Stimulated activated CD4-positive, alpha-beta T cell treated with anti-CD3 and anti-CD28 coated beads, TNF-alpha, amount 100 ng/mL, for 24 hours (primary cell): Measurements from ENCODE around the gene SIK3.

Source experiments
- DNase-seq, 3 experiments: peaks; one replicate each; pipeline ENCODE4 v3.0.0-alpha.2; 2020; ENCODE audit warnings: low read depth in 3 of 3

SIK3 gene

DNA sequence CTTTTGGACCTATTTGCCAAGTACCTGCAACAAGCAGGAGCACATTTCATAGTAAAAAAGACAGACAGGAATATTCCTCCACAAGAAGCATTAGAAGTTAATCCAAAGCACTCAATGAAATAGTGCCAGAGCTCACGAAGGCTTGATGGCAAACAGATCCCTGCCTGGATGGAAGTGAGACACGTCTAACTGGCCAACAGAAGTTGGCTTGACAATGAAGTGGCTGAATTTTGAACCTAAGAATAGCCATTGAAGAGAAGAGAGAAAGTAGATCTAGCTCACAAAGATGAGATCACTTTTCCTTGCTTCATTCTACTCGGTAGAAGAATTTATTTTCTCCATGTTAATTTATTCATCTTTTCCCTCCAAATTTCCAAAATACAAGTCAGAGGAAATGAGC is 230.2 kb downstream of the SIK3 start:
- no peak for DNase-seq

DNA sequence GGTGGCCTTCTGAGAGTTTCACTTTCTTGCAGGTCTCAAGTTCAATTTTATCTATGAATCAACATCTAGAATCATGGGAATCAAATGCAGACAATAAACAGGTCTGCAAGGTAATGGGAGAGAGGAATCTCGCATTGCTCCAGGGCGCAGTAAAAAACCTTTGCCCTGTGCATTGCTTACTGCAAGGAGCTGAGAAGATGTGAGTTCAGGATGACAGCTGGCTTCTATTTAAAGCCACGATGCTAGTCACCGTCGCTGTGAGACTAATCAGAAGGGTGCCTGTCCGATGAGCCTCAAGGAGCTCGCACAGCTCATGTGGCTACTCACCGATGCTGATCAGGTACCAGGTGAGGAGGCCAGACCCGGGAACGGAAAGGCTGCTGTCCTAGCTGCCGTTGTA is 230.6 kb downstream of the SIK3 start:
- no peak for DNase-seq

DNA sequence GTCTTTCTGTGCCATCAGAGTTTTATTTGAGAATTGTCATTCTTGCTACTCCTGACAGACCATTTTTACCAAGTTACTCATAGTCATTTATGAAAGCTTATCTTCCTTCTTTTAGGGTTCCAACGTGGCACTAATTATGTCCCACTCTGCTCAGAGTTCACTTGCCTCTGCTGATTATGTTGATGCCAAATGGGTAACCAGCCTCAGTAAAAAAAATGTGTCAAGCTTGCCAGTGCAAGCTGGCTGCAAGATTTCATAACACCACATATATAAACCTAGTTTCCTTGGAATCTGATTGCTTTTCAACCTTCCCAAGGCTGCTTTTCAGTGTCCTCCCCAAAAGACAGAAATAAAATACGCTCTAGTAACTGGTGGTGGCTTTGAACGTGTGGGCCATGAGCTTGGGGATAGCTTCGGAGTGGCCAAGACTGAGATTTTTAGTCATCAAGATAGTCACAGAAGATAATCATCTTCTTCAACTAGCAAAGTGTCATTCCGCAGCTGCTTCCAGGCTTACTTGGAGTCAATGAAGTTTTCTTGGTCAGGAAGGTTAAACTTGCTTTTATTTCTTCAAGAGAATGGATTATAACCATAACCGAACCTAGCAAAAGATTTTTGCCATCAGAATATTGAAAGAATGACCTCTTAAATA is 231.3 kb downstream of the SIK3 start:
- DNase-seq = no peak

DNA sequence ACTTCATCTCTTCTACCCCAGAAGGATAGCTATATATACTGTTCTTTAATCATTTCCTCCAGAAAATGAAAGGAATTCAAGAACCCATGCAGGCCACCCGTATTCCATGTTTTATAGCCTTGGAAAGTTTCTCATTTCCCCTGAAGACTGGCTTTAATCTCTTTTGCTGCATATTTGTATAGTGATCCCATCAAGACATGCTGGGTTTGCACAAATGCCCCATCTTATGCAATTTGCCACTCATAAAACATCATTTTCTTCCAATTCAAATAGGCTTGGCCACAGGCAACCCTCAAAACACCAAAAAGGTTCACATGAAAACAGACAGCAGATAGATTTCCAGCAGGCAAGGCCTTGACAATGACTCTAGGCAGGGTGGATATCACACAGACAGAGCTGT is 232.5 kb downstream of the SIK3 start:
- DNase-seq = no peak

DNA sequence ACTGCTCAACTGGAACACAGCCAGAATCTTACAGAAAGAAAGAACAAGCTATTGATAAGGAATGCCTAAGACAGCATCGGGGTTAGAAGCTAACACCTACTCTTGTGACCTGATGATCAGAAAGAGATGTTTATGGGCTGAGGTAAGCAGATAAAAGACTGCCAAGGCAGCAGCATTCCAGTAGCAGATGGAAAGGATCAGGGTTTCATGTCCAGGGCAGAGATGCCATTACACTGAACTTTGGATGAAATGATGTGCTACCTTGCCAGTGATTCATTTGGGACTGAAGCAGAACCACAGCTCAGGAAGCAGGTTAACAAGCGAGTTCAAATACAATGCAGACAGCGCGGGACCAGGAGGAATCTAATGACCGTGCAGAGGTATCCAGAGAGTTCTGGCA is 233.7 kb downstream of the SIK3 start:
- DNase-seq = no peak

DNA sequence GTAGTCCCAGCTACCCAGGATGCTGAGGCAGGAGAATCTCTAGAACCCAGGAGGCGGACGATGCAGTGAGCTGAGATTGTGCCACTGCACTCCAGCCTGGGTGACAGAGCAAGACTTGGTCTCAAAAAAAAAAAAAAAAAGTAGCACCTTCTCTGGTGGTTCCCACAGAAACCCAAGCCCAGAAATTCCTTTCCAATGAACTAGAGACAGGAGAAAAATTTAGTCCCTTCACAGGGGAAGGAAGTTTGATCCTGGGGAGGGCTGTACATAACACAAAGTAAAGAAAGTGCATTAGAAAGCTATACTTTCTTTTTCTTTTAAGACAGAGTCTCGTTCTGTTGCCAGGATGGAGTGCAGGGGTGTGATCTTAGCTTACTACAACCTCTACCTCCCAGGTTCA is 235.3 kb downstream of the SIK3 start:
- DNase-seq = no peak

DNA sequence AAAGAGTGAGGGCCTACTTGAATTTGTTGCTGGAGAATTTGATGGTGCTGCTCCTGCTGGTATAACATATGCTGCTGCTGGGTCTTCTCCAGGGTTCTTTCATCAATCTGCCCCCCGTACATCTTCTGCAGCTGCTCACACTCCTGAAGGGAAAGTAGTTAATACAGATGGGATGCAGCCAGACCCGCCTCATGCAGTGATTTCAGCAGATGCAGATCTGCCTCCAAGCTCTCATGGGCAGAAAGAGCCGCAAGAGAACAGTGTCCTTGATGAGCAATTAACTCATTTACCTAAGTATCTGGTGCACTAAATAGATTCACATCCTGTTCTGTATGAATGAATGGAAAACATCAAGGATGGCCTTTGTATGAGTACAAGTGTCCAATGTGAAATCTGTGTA is 236.0 kb downstream of the SIK3 start:
- no peak for DNase-seq

DNA sequence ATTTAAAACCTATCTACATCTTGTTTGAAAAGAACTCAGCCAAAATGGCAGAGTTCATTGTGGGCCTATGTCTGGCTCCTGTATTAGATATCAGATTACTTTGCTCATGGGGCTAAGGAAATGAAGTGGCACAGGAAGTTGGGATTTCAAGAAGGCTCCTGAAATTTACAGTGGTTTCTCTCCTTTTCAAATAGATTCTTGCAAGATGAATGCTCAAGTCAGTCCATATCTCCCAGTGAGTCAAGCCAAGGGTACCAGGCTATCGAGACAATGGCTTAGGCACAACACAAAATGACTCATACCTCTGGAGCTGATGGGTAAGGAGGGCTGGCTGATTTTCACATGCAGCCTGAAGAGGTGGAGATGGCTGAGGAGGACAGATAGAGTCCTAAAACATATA is 236.7 kb downstream of the SIK3 start:
- no peak for DNase-seq

DNA sequence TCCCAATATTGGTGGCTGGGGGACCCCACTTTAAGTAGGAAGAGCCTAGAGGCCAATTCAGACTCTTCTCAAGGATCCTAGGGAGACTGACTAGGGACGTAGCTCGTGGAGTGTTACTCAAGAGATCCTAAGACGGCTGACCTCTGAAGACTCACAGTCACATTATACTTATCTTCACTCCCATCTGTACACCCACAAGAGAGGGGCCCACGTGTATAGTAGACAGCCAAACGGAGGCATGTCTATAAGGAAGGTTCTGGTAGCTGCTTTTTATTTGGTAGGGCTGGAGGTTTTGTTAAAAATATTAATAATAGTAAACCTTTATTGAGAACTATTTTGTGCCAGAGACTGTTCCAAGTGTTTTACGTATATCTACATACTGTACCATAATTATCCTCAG is 237.9 kb downstream of the SIK3 start:
- DNase-seq = no peak

DNA sequence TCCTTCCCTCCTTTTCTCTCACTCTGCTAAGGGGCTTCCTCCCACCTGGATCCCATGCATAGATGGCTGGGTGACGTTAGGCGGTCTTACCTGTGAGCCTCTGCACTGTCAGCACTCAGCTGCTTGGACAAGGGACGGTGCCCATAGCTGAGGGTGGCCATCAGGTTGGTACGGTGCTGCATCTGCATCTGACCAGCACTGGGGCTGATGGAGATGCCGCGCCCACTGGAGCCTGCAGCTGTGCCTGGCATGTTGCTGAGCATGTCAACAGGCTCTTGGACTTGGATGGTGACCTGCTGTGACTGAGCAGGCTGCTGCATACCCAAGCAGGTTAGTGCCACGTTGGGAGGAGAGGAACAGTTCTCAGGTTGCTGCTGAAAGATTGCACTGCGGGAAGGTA is 239.1 kb downstream of the SIK3 start:
- no peak for DNase-seq

DNA sequence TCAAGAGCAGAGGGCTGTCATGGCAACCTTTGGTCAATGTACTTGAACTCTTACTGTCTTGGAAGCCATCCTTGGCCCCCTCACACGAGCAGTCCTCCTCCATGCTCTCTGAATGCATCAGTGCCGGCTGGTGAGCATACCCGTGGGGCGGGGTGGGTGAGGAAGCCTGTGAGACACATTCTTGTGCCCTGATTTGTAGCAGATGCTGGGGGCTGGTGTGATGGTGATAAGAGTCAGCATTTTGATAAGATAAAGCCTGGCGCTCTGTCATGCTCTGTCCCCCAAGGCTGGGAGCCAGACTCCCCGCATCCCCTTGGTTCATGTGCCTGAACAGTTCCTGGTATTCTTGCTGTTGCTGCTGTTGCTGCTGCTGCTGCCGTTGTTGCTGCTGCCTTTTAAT is 240.3 kb downstream of the SIK3 start:
- DNase-seq = no peak

DNA sequence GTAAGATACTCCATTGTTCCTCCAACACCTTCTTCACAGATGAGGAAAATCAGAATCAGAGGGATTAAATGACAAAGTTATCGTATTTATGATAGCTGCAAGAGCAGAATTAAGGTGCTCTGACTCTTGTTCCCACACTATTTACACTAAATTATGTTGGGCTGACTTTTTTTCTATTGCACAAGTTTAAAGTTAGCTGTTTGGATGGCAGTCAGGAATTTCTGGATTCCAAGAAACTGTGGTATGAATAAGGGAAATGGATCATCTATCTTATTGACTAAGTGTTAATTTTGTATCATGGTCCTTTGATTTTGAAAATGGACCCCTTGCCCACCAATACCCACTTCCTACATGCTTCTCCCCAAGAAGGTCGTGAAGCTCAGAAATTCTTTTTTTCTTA is 240.9 kb downstream of the SIK3 start:
- no peak for DNase-seq

DNA sequence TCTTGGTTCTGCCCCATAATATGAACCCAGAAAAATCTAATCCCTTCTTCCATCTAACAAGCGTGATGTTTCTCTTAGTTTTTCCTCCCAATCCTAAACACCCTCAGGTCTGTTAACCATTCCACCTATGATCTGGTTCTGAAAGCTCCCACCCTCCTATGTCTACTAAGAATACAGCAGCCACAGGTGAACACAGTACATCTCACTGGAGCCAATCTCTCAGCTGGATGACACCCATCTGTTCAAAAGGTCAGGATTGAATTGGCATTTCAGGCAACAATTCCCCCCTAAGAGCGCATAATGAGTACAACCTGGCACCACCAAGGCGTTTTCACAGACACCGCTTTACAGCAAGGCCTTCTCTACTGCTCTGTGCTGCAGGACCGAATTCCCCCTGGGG is 241.8 kb downstream of the SIK3 start:
- no peak for DNase-seq

DNA sequence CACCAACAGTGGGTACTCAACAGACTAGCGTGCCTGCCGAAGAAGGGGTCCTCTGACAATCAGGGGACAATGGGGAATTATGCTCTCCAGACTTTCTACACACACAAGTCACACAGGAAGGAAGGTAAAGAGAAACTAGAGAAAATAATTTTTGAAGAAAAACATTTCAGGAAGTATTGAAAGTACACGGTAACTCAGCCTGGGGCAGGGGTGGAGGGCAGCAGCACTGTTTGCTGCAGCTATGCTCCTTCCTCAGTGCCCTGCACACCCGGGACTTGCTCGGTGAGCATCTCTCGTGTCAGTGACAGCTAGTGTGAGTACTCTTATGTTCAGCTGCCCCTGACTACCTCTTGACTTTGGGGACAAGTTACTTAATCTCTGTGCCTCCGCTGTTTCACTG is 242.8 kb downstream of the SIK3 start:
- DNase-seq = no peak

DNA sequence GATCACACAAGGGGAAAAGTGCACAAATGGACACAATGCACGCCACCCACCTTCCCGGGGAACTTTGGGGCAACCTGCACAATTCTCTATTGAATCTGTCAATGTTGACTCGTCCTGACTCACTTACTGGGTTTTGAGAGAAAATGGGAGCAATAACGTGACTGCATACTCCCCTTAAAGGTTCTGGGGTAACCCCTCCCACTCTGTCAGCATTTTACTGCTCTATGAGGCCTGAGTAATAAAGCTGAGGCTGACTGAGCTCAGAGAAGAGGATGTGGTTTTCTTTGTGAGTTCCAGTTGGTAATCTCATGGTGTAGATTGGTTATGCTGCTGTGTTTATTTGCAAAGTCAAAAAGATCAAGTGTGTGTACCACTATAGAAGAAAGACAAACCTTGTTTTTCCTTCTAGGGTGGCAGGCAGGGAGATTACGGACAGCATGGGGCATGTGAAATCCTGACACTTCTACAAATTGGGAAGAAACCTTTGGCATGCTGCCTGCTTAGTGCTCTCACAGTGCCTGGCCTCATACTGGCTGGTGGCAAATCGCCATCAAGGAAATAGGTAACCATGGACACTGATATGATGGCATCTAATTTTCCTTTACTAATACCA is 244.7 kb downstream of the SIK3 start:
- peak; percentile 31 to 51 (median 32) for DNase-seq

DNA sequence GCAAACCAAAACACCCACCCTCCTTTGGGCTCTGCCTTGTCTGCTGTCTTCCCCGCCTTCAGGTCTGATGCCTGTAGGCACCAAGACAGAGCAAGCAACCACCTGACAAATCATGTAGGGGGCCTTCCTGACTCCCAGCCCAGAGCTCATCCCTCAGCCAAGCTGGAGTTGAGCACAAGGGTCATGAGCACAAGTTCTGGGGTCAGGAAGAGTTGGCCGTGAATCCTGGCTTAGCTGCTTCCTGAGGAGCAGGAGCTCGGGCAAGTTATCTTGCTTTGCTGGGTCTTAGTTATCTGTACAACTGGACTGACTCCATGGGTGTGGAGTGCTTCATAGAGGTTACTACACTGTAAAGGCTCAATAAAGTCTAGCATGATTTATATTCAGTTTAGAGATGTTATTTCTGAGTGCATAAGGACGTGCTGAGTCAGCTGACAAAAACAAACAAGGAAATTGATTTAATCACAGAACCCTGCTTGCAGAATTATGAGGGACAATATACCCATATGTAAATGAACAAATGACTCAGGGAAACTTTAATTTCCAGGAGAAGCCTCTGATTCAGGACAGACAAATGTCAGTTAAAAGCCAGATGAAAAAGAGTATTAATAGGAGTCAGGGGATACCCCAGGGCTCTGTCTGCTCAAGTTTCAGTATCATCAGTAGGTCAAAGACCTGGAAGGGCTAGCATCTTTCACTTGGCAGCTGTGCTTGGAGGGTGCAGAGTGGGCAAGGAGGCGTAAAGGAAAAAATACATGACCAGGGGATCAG is 245.8 kb downstream of the SIK3 start:
- DNase-seq = no peak

DNA sequence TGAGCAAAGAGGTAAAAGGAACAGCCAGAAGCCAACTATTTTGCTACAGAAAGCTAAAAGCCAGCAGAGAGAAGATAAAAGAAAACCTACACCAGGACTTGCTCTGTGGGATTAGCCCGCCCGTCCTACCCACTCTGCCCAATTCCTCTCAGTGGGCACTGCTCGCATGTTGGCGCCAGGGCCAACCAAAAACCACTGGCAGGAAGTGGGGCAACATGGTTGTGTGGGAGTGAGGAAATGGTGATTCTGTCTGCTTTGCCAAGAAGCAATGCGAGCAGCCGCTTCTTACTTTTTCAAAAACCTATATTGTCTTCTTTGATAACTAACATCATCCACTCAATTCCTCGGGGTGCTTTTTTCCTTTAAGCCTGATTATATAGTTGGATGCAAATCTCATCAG is 246.6 kb downstream of the SIK3 start:
- DNase-seq = peak in 1 of 3 experiments; percentile 31

DNA sequence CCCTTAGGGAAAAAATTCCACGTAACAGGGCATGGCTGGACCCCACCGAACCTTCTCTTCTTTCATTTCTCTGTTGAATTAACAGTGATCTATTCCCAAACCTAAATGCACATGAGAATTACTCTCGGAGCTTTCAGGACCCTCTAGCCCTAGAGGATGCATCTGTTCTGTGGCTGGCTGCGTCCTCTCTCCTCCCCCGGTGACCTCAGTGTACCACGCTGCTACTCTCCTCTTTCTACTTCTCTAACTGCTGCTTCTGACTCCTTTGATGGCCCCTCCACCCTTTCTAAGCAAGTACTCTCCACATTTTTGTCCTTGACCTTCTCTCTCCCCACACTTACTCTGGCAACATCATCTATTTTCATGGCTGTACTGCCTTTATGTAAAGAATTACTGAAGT is 248.7 kb downstream of the SIK3 start:
- DNase-seq = no peak

DNA sequence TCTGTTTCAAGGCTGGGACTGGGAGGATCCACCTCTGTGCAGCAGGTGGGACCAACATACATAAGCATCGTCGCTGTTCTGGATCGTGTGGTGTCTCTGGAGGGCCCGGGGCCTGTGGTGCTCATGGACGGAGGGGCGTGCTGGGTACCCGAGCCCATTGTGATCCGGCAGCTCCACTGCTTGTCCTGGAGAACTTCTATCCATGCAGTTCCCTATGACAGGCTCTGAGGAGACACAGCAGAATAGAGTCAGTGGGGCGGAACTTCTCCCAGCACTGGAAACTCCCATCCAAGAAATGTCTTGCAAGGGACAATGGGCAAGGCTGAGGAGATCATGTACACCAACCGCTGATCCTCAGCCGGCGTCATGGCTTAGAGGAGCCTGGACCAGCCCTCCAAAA is 249.2 kb downstream of the SIK3 start:
- no peak for DNase-seq

DNA sequence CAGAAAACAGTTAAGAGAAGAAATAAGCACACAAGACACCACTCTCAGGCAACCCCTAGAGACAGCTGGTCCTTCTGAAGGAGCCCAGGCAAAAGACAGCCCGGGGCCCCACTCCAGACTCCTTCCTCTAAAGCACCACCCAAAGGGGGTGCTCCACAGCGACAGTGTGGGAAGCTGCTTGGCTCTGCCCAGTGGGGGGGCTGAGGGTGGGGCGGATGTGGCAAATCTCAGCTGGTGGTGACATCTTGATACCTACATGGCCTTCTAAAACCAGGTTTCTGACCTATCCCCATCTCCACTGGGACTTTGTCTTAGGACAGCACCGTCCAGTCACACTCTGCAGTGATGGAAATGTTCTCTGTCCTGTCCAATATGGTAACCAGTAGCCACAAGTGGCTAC is 250.6 kb downstream of the SIK3 start:
- no peak for DNase-seq

DNA sequence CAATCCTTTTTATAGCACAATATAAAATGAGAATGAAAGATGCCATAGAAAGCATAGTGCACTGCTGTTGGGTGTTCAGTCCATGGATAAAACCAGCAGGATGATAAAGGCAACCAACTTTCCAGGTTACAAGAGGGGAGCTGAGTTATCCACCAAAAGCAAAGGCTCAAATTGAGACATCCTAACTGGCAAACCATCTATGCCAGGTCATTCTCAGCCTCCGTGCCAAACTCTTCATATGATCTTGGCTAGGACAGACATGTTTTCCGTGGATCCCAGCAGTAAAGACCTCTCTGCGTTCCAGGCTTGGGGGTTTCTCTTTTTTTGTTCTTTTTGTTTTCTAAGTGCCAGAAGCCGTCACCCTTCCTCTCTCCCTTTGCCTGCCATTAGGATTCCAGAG is 253.5 kb downstream of the SIK3 start:
- no peak for DNase-seq

DNA sequence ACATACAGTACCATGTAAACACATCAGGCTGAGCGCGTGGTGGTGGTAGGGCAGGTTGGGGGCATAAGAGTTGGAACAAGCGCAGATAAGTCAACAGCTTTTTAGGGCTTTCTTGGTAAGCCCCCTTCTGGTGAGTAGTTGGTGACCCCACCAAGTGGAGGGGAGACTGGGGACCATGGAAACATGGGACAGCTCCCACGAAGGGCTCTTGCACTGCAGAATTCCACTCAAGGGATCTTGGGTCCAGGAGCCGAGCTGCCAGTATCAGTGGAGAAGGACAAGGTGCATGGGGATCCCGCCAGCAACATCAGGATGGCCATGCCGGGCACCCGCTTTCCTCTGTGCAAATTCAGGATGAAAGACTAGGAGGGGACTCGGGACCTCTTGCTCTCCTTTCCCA is 254.6 kb downstream of the SIK3 start:
- no peak for DNase-seq

DNA sequence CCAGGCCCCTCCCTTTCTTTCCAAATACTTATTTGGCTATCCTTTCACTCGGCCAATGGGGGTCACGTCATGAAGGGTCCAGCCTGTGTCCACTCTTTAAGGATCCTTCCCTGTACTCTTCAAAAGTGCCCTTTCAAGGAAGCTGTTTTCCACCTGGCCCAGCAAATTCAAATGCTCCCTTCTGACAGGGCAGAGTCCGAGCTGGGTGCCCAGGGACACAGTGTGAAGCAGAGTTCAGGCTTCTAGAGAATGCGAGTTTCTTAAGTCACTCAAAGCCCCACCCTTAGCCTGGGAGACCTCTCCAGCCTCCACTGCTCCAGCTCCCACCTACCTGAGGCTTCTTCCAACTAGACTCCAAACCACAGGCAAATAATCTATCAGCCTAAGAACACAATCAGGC is 255.3 kb downstream of the SIK3 start:
- no peak for DNase-seq
